ENCODE results near the gene AKT3.
"Not testable (repeated sequence)": the region's sequence is repeated elsewhere in the genome, so short reads cannot be mapped to it uniquely, and the experiment has no call there.

Gene AKT3

GRCh38 chr1:243827206-243827605 lies 22.8 kb downstream of the AKT3 start:
- no peak for DNase-seq (ENCODE audit: low spot score)
- in situ Hi-C loops (cut with MboI; ENCODE audit: low sequenced_read_pairs, unreplicated experiment): no loop called here

GRCh38 chr1:243824907-243825306 lies 25.1 kb downstream of the AKT3 start:
- in situ Hi-C loops (cut with MboI; ENCODE audit: low sequenced_read_pairs, unreplicated experiment); DNase-seq (ENCODE audit: low spot score): not testable (repeated sequence)

More at GRCh38 chr1:243827206-243827605, 22.8 kb downstream of the AKT3 start:
- TF ChIP-seq CTCF (IDR thresholded peaks at IDR 0.05; ENCODE audit: borderline replicate concordance, control extremely low read depth, extremely low read depth, insufficient read depth, missing control alignments): no peak

GRCh38 chr1:243821177-243821680 lies 28.8 kb downstream of the AKT3 start:
- in situ Hi-C loops (cut with MboI; ENCODE audit: low sequenced_read_pairs, unreplicated experiment): no loop called here
- TF ChIP-seq CTCF (IDR thresholded peaks at IDR 0.05; ENCODE audit: borderline replicate concordance, control extremely low read depth, extremely low read depth, insufficient read depth, missing control alignments): no peak
- no peak for DNase-seq (ENCODE audit: low spot score)

- TF ChIP-seq CTCF (IDR thresholded peaks at IDR 0.05; ENCODE audit: borderline replicate concordance, control extremely low read depth, extremely low read depth, insufficient read depth, missing control alignments): no peak
- no peak for DNase-seq (ENCODE audit: low spot score)
- in situ Hi-C loops (cut with MboI; ENCODE audit: low sequenced_read_pairs, unreplicated experiment): no loop called here
Observed at GRCh38 chr1:243819438-243819839, 30.6 kb downstream of the AKT3 start.

GRCh38 chr1:243818978-243819377 lies 31.1 kb downstream of the AKT3 start:
- no peak for TF ChIP-seq CTCF (IDR thresholded peaks at IDR 0.05; ENCODE audit: borderline replicate concordance, control extremely low read depth, extremely low read depth, insufficient read depth, missing control alignments)
- no peak for DNase-seq (ENCODE audit: low spot score)
- in situ Hi-C loops (cut with MboI; ENCODE audit: low sequenced_read_pairs, unreplicated experiment): no loop called here

- in situ Hi-C loops (cut with MboI; ENCODE audit: low sequenced_read_pairs, unreplicated experiment): no loop called here
- no peak for TF ChIP-seq CTCF (IDR thresholded peaks at IDR 0.05; ENCODE audit: borderline replicate concordance, control extremely low read depth, extremely low read depth, insufficient read depth, missing control alignments)
- DNase-seq (ENCODE audit: low spot score): no peak
Observed at GRCh38 chr1:243814718-243815117, 35.3 kb downstream of the AKT3 start.

- in situ Hi-C loops (cut with MboI; ENCODE audit: low sequenced_read_pairs, unreplicated experiment); DNase-seq (ENCODE audit: low spot score): not testable (repeated sequence)
Observed at GRCh38 chr1:243807346-243807745, 42.7 kb downstream of the AKT3 start.

- TF ChIP-seq CTCF (IDR thresholded peaks at IDR 0.05; ENCODE audit: borderline replicate concordance, control extremely low read depth, extremely low read depth, insufficient read depth, missing control alignments): no peak
- DNase-seq (ENCODE audit: low spot score): no peak
- in situ Hi-C loops (cut with MboI; ENCODE audit: low sequenced_read_pairs, unreplicated experiment): no loop called here
Observed at GRCh38 chr1:243806310-243806709, 43.7 kb downstream of the AKT3 start.

Data from GM13976 (cell line).